Spleen (tissue), 11 donors: ENCODE results near the gene SLC10A3. TPM values are rescaled to one million over a fixed set of nuclear protein-coding genes. Genes with fewer than 3 reads are reported as not detected.
"Not testable (repeated sequence)": the region's sequence is repeated elsewhere in the genome, so short reads cannot be mapped to it uniquely, and the experiment has no call there.

Experiments used
- DNase-seq: peaks from one replicate; pipeline ENCODE4 v3.0.0-alpha.2; 2020
- H3K27ac ChIP-seq, 8 donors: fragments of 200-600 bp; sonication (generic) in 7 of 8; 1 replicate in 4 of 8; 2 replicates in 4 of 8; pipeline versions ENCODE4 v1.5.0 to v1.8.0; 2016 to 2021; ENCODE audit warnings: inconsistent platforms in 4 of 8, mild to moderate bottlenecking in 4 of 8, moderate library complexity in 1 of 8
- H3K27me3 ChIP-seq, 7 donors: fragments of 200-600 bp; sonication (generic) in 6 of 7; replicated peaks in 1 of 7; 1 replicate in 4 of 7; 2 replicates in 3 of 7; pipeline versions ENCODE4 v1.5.0 to v1.8.0; 2016 to 2021; ENCODE audit warnings: inconsistent platforms in 3 of 7, mild to moderate bottlenecking in 1 of 7
- H3K36me3 ChIP-seq, 6 donors: fragments of 200-600 bp; sonication (generic) in 5 of 6; 1 replicate in 4 of 6; 2 replicates in 2 of 6; pipeline versions ENCODE4 v1.5.0 to v1.8.0; 2016 to 2021; ENCODE audit warnings: inconsistent platforms in 2 of 6
- H3K4me1 ChIP-seq, 6 donors: fragments of 200-600 bp; sonication (generic) in 5 of 6; 1 replicate in 3 of 6; 2 replicates in 3 of 6; pipeline versions ENCODE4 v1.5.0 to v1.8.0; 2016 to 2021; ENCODE audit warnings: inconsistent platforms in 3 of 6
- H3K4me3 ChIP-seq, 8 donors: fragments of 200-600 bp; sonication (generic) in 7 of 8; 1 replicate in 4 of 8; 2 replicates in 4 of 8; pipeline versions ENCODE4 v1.5.0 to v1.8.0; 2016 to 2021; ENCODE audit warnings: inconsistent platforms in 4 of 8, mild to moderate bottlenecking in 4 of 8, moderate library complexity in 2 of 8
- H3K9me3 ChIP-seq, 8 donors: fragments of 200-600 bp; sonication (generic) in 7 of 8; 1 replicate in 4 of 8; 2 replicates in 4 of 8; pipeline versions ENCODE4 v1.5.0 to v1.8.0; 2016 to 2021; ENCODE audit warnings: inconsistent platforms in 4 of 8
- POLR2A ChIP-seq, 3 donors: fragments of 450-650 bp; IDR thresholded peaks; one replicate each; pipeline ENCODE4 v1.5.1; 2017; ENCODE audit warnings: antibody characterized with exemption in 3 of 3, mild to moderate bottlenecking in 1 of 3
- POLR2AphosphoS5 ChIP-seq, 3 donors: sonication (generic); formaldehyde crosslinking; IDR thresholded peaks; one replicate each; pipeline ENCODE4 v1.5.1; 2017; ENCODE audit warnings: antibody characterized with exemption in 3 of 3
- WGBS, 5 donors: extraction: QIAGEN DNeasy Blood & Tissue Kit in 3 of 5; methylation state at CpG; one replicate each; pipeline versions ENCODE4 v1.1.5 to v1.1.7; 2013 to 2018; 5-methylcytosine and 5-hydroxymethylcytosine counted together
- intact Hi-C: fragments of 100-400 bp; cut with DNase I; formaldehyde crosslinking; loops from one replicate; pipeline ENCODE4 v1.15.0; 2023; ENCODE audit warnings: low total_unique reads
- polyA plus RNA-seq, 3 donors: library from polyadenylated mRNA; stranded (reverse); fragments of 200-250 nt; gene quantifications; one replicate each; pipeline ENCODE4 v1.2.1, GENCODE V29; 2013
- total RNA-seq, 7 donors: library from RNA; depleted of rRNA in 3 of 7; stranded (reverse); fragments of >200 nt in 3 of 7; fragmentation: NEBNext Ultra II Directional in 4 of 7; extraction: Animal tissue kit (Norgen Biotek cat#: 25700) in 4 of 7; gene quantifications; one replicate each; pipeline versions ENCODE4 v1.1.0 to v1.2.1, GENCODE V29; 2016 to 2021
- TF ChIP-seq, protein P1 (sequence below), 11 experiments: fragments of 200-600 bp in 7 of 11; fragments of 450-650 bp in 4 of 11; sonication (generic) in 4 of 11; IDR thresholded peaks in 8 of 11; conservative IDR thresholded peaks in 3 of 11; 1 replicate in 7 of 11; 2 replicates in 4 of 11; pipeline versions ENCODE4 v1.4.0 to v1.8.0; 2016 to 2021; ENCODE audit warnings: antibody characterized with exemption in 11 of 11, inconsistent platforms in 4 of 11, mild to moderate bottlenecking in 1 of 11
- donor health status: healthy with polysubstance abuse.
- donor health status: DM: no; HTN: no; CAD: no; lungs with moderate emphysema.
- donor health status: DM: no; HTN: no; CAD: no.
- donor health status: Bipolar disorder and iron deficiency.
- donor health status: healthy.
- donor health status: DM: no; HTN: no; CAD: no.
- donor health status: DM: yes; HTN: yes; CAD: no.

The SLC10A3 gene
- total and polyA plus RNA-seq, 10 donors = 11.0 to 21.8 (median 16.8) TPM

DNA sequence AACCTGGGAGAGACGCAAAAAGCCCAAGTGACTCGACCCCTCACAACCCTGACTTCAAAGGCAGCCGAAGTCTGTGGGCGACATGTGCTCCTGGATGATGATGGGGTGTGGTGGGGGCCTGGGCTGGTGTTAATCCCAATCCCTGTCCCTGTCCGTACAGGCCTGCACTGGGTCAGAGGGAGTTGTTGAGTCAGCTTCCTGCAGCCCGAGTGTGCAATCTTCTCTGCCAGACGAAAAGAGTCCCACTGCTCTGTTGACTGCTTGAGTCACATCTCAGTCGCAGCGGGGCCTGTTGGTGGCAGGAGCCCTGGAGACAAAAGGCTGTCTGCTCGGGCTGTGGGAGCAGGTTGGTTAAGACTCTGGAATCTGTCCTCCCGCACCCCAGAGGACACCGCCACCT lies 15.3 kb upstream of the SLC10A3 start:
- no peak for DNase-seq
- no peaks in the 10 kb centered on the region for H3K4me1 ChIP-seq
- TF ChIP-seq POLR2A (IDR thresholded peaks at IDR 0.05) = no peak
- TF ChIP-seq, protein P1, sequence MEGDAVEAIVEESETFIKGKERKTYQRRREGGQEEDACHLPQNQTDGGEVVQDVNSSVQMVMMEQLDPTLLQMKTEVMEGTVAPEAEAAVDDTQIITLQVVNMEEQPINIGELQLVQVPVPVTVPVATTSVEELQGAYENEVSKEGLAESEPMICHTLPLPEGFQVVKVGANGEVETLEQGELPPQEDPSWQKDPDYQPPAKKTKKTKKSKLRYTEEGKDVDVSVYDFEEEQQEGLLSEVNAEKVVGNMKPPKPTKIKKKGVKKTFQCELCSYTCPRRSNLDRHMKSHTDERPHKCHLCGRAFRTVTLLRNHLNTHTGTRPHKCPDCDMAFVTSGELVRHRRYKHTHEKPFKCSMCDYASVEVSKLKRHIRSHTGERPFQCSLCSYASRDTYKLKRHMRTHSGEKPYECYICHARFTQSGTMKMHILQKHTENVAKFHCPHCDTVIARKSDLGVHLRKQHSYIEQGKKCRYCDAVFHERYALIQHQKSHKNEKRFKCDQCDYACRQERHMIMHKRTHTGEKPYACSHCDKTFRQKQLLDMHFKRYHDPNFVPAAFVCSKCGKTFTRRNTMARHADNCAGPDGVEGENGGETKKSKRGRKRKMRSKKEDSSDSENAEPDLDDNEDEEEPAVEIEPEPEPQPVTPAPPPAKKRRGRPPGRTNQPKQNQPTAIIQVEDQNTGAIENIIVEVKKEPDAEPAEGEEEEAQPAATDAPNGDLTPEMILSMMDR (IDR thresholded peaks at IDR 0.05 in 8 of 11, conservative IDR thresholded peaks at IDR 0.05 in 3 of 11) = no peak
- no peak for TF ChIP-seq POLR2AphosphoS5 (IDR thresholded peaks at IDR 0.05)
- no peak overlapping the region for H3K27ac ChIP-seq
- H3K36me3 ChIP-seq = peaks cover 0 to 54% (median 13%) of the 10 kb centered on the region in 6 donors
- intact Hi-C loops = no loop called here
- H3K9me3 ChIP-seq = peaks cover 0 to 9% (median 0%) of the 10 kb centered on the region in 8 donors
- WGBS, 5 donors = 73 to 92% (median 82%) methylated on average over 9 to 12 of the region's 12 CpGs; no CpG with 5 or more reads in 1 of the 5 donors
- no peak overlapping the region for H3K4me3 ChIP-seq
- H3K27me3 ChIP-seq = no peaks in the 10 kb centered on the region

DNA sequence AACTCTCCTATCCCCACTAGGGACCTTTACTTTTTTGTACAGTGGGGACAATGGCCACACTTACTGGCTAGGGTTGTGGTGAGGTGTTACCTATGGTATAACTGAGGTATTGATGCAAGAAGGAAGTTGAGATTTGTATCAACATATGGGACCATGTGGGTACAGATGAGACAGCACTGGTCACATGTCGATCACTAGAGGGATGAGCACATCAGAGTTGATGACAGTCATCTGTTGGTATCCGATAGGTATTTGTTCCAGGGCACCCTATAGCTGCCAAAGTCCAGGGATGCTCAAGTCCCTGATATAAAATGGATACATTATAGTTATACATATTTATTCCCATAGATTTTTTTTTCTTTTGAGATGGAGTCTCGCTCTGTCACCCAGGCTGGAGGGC lies 12.6 kb upstream of the SLC10A3 start:
- TF ChIP-seq POLR2A (IDR thresholded peaks at IDR 0.05) (no peak), POLR2AphosphoS5 (IDR thresholded peaks at IDR 0.05) (no peak)
- TF ChIP-seq, protein P1 (IDR thresholded peaks at IDR 0.05 in 8 of 11, conservative IDR thresholded peaks at IDR 0.05 in 3 of 11) = no peak
- Histone ChIP-seq H3K27ac (no peak overlapping the region), H3K36me3 (peaks cover 0 to 32% (median 11%) of the 10 kb centered on the region in 6 donors), H3K9me3 (no peaks in the 10 kb centered on the region), H3K27me3 (no peaks in the 10 kb centered on the region), H3K4me3 (no peak overlapping the region), H3K4me1 (no peaks in the 10 kb centered on the region)
- DNase-seq = no peak
- intact Hi-C loops = no loop called here
- WGBS, 5 donors = 82 to 95% (median 84%) methylated on average over 3 of the region's 3 CpGs

DNA sequence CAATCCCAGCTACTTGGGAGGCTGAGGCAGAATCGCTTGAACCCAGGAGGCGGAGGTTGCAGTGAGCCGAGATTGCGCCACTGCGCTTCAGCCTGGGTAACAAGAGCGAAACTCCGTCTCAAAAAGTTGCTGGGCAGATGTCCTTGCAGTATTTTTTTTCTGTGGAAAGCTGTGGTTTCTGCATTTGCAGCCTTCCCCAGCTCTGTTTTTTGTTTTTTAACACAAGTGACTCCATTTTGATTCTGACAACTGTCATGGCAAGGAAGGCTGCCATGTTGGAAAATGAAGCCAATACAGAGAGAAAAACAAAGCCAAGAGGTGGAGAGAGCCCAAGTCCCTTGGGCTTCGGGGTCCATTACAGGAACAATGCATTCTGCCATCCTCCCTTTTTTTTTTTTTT lies 11.7 kb upstream of the SLC10A3 start:
- TF ChIP-seq POLR2AphosphoS5 (IDR thresholded peaks at IDR 0.05) (no peak), POLR2A (IDR thresholded peaks at IDR 0.05) (no peak)
- TF ChIP-seq, protein P1 (IDR thresholded peaks at IDR 0.05 in 8 of 11, conservative IDR thresholded peaks at IDR 0.05 in 3 of 11) = no peak
- Histone ChIP-seq H3K9me3 (no peaks in the 10 kb centered on the region), H3K27me3 (no peaks in the 10 kb centered on the region), H3K27ac (no peak overlapping the region), H3K36me3 (peaks cover 0 to 23% (median 9%) of the 10 kb centered on the region in 6 donors), H3K4me3 (no peak overlapping the region), H3K4me1 (no peaks in the 10 kb centered on the region)
- WGBS, 5 donors = 77 to 96% (median 83%) methylated on average over 8 of the region's 8 CpGs
- no peak for DNase-seq
- intact Hi-C loops = no loop called here

DNA sequence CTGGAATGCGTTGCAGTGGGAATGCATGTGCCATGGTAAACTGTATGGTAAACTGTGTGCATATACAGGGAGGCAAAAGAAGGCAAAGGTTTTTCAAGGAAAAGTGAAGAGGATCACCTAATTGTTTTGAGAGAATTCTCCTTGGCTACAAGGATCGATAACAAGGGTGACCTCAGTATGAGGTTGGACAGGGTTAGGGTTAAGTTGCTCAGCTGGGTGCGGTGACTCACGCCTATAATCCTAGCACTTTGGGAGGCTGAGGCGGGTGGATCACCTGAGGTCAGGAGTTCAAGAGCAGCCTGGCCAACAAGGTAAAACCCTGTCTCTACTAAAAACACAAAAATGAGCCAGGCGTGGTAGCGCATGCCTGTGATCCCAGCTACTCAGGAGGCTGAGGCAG lies 11.0 kb upstream of the SLC10A3 start:
- H3K9me3 ChIP-seq, H3K4me1 ChIP-seq, H3K27ac ChIP-seq, intact Hi-C loops, DNase-seq, H3K27me3 ChIP-seq, H3K4me3 ChIP-seq: not testable (repeated sequence)
- 88 to 95% (median 90%) methylated on average over 4 to 7 of the region's 7 CpGs for WGBS, 5 donors
- peaks cover 0 to 17% (median 3%) of the 10 kb centered on the region in 6 donors for H3K36me3 ChIP-seq

DNA sequence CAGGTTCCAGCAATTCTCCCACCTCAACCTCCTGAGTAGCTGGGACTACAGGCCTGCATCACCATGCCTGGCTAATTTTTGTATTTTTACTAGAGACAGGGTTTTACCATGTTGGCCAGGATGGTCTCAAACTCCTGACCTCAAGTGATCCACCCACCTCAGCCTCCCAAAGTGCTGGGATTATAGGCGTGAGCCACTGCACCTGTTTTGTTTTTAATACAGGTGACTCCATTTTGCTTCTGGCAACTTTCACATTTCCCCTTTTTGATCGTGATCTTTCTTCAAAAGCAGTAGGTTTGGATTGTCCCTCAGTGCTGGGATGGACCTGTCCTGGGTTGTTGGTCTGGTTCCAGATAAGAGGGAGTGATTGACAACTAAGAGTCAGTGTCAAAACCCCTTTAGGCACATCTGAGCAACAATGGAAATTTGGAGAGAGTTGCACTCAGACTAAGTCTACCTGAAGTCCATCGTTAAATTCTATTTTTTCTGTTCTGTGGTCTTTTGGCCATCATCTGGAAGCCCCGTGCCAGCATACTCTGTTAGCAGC lies 6.2 kb upstream of the SLC10A3 start:
- intact Hi-C loops, H3K4me1 ChIP-seq, H3K36me3 ChIP-seq, DNase-seq, H3K4me3 ChIP-seq, H3K27me3 ChIP-seq, H3K9me3 ChIP-seq, H3K27ac ChIP-seq: not testable (repeated sequence)
- 66 to 86% (median 74%) methylated on average over 4 of the region's 4 CpGs for WGBS, 5 donors
